Purkinje cell (primary cell): Measurements from ENCODE around the gene LUZP1. TPM values are rescaled to one million over a fixed set of nuclear protein-coding genes. Genes with fewer than 3 reads are reported as not detected.

Experiments used
- polyA plus RNA-seq: library from polyadenylated mRNA; unstranded; fragments of >200 nt; fragmentation: Nextera tagmentation; gene quantifications from 2 replicates; pipeline ENCODE4 v1.2.1, GENCODE V29; 2014

Gene LUZP1
- polyA plus RNA-seq = 112 and 146 TPM in 2 replicates

GRCh38 chr1:23168445-23169194 lies at the start of gene LUZP1:
Gene LUZP1, minus strand, starts transcription at chr1:23168856.

DNA sequence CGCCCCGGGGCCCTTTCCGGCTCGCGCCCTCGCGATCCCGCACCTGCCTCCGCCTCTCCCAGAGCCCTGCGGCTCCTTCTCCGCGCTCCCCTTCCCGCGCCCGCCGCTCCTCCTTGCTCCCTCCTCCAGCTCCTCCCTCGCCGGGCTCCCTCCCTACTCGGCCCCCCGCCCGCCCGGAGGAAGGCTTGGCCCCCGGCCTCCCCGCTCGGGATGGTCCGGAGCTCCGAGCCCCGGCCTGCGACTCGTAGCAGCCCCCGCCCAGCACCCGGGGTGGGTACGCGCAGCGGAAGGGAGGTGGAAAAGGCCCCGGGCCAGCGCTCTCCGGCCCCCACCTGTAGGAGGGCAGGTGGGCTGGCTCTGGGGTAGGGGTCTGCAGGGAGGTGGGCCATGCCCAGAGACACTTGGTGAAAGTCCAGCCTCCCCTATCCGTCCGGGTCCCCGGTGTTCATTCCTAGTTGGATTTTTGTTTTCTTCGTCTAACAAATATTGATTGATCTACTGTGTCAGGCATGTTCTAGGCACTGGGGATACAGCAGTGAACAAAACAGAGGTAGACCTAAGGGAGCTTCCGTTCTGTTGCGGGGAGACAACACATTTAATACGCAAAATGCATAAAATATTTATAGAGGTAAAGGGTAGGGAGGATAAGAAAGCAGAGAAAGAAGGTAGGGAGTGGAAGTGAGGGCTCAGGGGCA lies 48.9 kb upstream of the LUZP1 start, which contains the start of gene HTR1D:
HTR1D (minus strand) TSS at position 82 of the 695 bp plus-strand sequence. CDS start 23,283 bp downstream, outside the sequence.

Other genes starting within 250 kb of the LUZP1 start
- not detected in 2 replicates for gene LACTBL1, start 196.0 kb downstream of the LUZP1 start, polyA plus RNA-seq
- gene TEX46, start 153.0 kb downstream of the LUZP1 start, polyA plus RNA-seq = 0.55 TPM in 1 of 2 replicates, not detected in the other
- gene KDM1A, start 149.4 kb downstream of the LUZP1 start, polyA plus RNA-seq = 15.8 and 25.5 TPM in 2 replicates
- gene HTR1D, start 48.6 kb upstream of the LUZP1 start, polyA plus RNA-seq = not detected in 2 replicates
- 54.4 and 67.7 TPM in 2 replicates for gene HNRNPR, start 175.4 kb upstream of the LUZP1 start, polyA plus RNA-seq
- 4.3 and 5.7 TPM in 2 replicates for gene ZNF436, start 201.0 kb upstream of the LUZP1 start, polyA plus RNA-seq